GM21576 (cell line): ENCODE results near the gene RBP2.

Experiments used
- ATAC-seq: cut with Tn5 transposase; IDR thresholded peaks from one replicate; pipeline ENCODE4 v1.9.1; 2021; ENCODE audit warnings: mild to moderate bottlenecking, moderate library complexity; ENCODE audit not compliant: unreplicated experiment

Gene RBP2

GRCh38 chr3:139482206-139482605, 5.9 kb upstream of the RBP2 start:
- ATAC-seq = no peak

GRCh38 chr3:139481116-139481515, 4.8 kb upstream of the RBP2 start:
- no peak for ATAC-seq

GRCh38 chr3:139480585-139480984, 4.3 kb upstream of the RBP2 start:
- no peak for ATAC-seq

GRCh38 chr3:139477710-139478640, 1.7 kb upstream of the RBP2 start:
- no peak for ATAC-seq

- ATAC-seq = no peak
These were observed 3.1 kb downstream of the RBP2 start for GRCh38 chr3:139473155-139473771.

- no peak for ATAC-seq
These were observed 3.8 kb downstream of the RBP2 start for GRCh38 chr3:139472380-139473010.

GRCh38 chr3:139470199-139470598, 6.1 kb downstream of the RBP2 start:
- ATAC-seq = no peak

GRCh38 chr3:139468399-139468798, 7.9 kb downstream of the RBP2 start:
- no peak for ATAC-seq

GRCh38 chr3:139466360-139466759, 10.0 kb downstream of the RBP2 start:
- ATAC-seq = no peak

GRCh38 chr3:139465636-139466035, 10.7 kb downstream of the RBP2 start:
- ATAC-seq = no peak

GRCh38 chr3:139463466-139463865, 12.8 kb downstream of the RBP2 start:
- no peak for ATAC-seq

- ATAC-seq = no peak
These were observed 15.8 kb downstream of the RBP2 start for GRCh38 chr3:139460529-139460928.

GRCh38 chr3:139460076-139460475, 16.2 kb downstream of the RBP2 start:
- no peak for ATAC-seq

GRCh38 chr3:139458348-139458747, 18.0 kb downstream of the RBP2 start:
- no peak for ATAC-seq

- ATAC-seq = no peak
These were observed 19.2 kb downstream of the RBP2 start for GRCh38 chr3:139457066-139457465.

- no peak for ATAC-seq
These were observed 19.9 kb downstream of the RBP2 start for GRCh38 chr3:139456386-139456785.

- no peak for ATAC-seq
These were observed 20.5 kb downstream of the RBP2 start for GRCh38 chr3:139455855-139456254.

GRCh38 chr3:139455206-139455605, 21.1 kb downstream of the RBP2 start:
- no peak for ATAC-seq

- no peak for ATAC-seq
These were observed 22.0 kb downstream of the RBP2 start for GRCh38 chr3:139454346-139454745.

GRCh38 chr3:139450159-139450558, 26.2 kb downstream of the RBP2 start:
- ATAC-seq = no peak

GRCh38 chr3:139449566-139449965, 26.8 kb downstream of the RBP2 start:
- ATAC-seq = no peak

GRCh38 chr3:139448104-139448503, 28.2 kb downstream of the RBP2 start:
- no peak for ATAC-seq
